Neural progenitor cell (in vitro differentiated cells): Measurements from ENCODE around the gene PODN. TPM values are rescaled to one million over a fixed set of nuclear protein-coding genes. Genes with fewer than 3 reads are reported as not detected.
A peak's percentile ranks its signal among the peaks of the same experiment; 100 is the strongest.

ENCODE experiments used
- DNase-seq: peaks from one replicate; pipeline ENCODE4 v3.0.0-alpha.2; 2016; ENCODE audit warnings: low spot score
- H2AFZ ChIP-seq: fragments of 200-600 bp; sonication (generic); replicated peaks from 2 replicates; pipeline ENCODE4 v1.6.1; 2016; ENCODE audit warnings: antibody characterized with exemption
- H3F3A ChIP-seq: fragments of 200-600 bp; sonication (generic); 2 replicates; pipeline ENCODE4 v1.6.1; 2016; ENCODE audit warnings: antibody characterized with exemption, low read depth
- H3K27ac ChIP-seq: fragments of 200-600 bp; sonication (generic); 2 replicates; pipeline ENCODE4 v1.5.1; 2016; ENCODE audit warnings: mild to moderate bottlenecking
- H3K27me3 ChIP-seq: fragments of 200-600 bp; sonication (generic); 2 replicates; pipeline ENCODE4 v1.6.1; 2016; ENCODE audit warnings: mild to moderate bottlenecking, moderate library complexity
- H3K36me3 ChIP-seq: fragments of 200-600 bp; sonication (generic); 2 replicates; pipeline ENCODE4 v1.5.1; 2016
- H3K4me1 ChIP-seq: fragments of 200-600 bp; sonication (generic); 2 replicates; pipeline ENCODE4 v1.6.1; 2016; ENCODE audit warnings: mixed run types
- H3K4me2 ChIP-seq: fragments of 200-600 bp; sonication (generic); 2 replicates; pipeline ENCODE4 v1.6.1; 2016
- H3K4me3 ChIP-seq: fragments of 200-600 bp; sonication (generic); 2 replicates; pipeline ENCODE4 v1.5.1; 2016
- H3K79me2 ChIP-seq: fragments of 200-600 bp; sonication (generic); 2 replicates; pipeline ENCODE4 v1.6.1; 2016; ENCODE audit warnings: low read depth
- H3K9ac ChIP-seq: fragments of 200-600 bp; sonication (generic); 2 replicates; pipeline ENCODE4 v1.6.1; 2016
- H3K9me3 ChIP-seq: fragments of 200-600 bp; sonication (generic); 2 replicates; pipeline ENCODE4 v1.5.1; 2016; ENCODE audit warnings: low read depth
- H4K20me1 ChIP-seq: fragments of 200-600 bp; sonication (generic); 2 replicates; pipeline ENCODE4 v1.6.1; 2016; ENCODE audit warnings: low read depth
- H3K27ac Mint-ChIP-seq: 3 replicates; pipeline ENCODE4 v1.8.0; 2021; ENCODE audit warnings: mixed read lengths
- H3K27me3 Mint-ChIP-seq: 2 replicates; pipeline ENCODE4 v1.8.0; 2022; ENCODE audit warnings: low read depth, mild to moderate bottlenecking, inconsistent platforms, moderate library complexity, mixed read lengths; ENCODE audit not compliant: insufficient read depth
- H3K36me3 Mint-ChIP-seq: 3 replicates; pipeline ENCODE4 v1.8.0; 2021; ENCODE audit warnings: mixed read lengths
- H3K4me1 Mint-ChIP-seq: 3 replicates; pipeline ENCODE4 v1.8.0; 2021; ENCODE audit warnings: mixed read lengths
- H3K4me3 Mint-ChIP-seq: 3 replicates; pipeline ENCODE4 v1.8.0; 2021; ENCODE audit warnings: mild to moderate bottlenecking, moderate library complexity, mixed read lengths
- H3K9me3 Mint-ChIP-seq: 3 replicates; pipeline ENCODE4 v1.8.0; 2020; ENCODE audit warnings: mixed read lengths
- CTCF ChIP-seq: fragments of 200-600 bp; sonication (generic); IDR thresholded peaks from 2 replicates; pipeline ENCODE4 v1.5.1; 2017; ENCODE audit warnings: antibody characterized with exemption, mild to moderate bottlenecking
- EZH2 ChIP-seq: fragments of 200-600 bp; sonication (generic); IDR thresholded peaks from 2 replicates; pipeline ENCODE4 v1.6.1; 2017; ENCODE audit warnings: antibody characterized with exemption, mild to moderate bottlenecking, moderate library complexity
- EZH2phosphoT487 ChIP-seq: fragments of 200-600 bp; sonication (generic); IDR thresholded peaks from 2 replicates; pipeline ENCODE4 v1.6.1; 2017; ENCODE audit warnings: antibody characterized with exemption
- total RNA-seq: library from RNA; depleted of rRNA; stranded (reverse); fragments of >200 nt; gene quantifications from 2 replicates; pipeline ENCODE4 v1.2.3, GENCODE V29; 2015; ENCODE audit warnings: low replicate concordance

PODN gene
- total RNA-seq, 1 donor from 2014 or later: not detected

- Histone ChIP-seq H3K4me1 (peaks cover 14% of the 10 kb centered on the region), H4K20me1 (no peaks in the 10 kb centered on the region), H3K9me3 (no peaks in the 10 kb centered on the region), H3K27me3 (no peaks in the 10 kb centered on the region), H3F3A (no peaks in the 10 kb centered on the region), H3K27ac (no peak overlapping the region), H3K36me3 (no peaks in the 10 kb centered on the region), H3K9ac (no peak overlapping the region), H2AFZ (no peak overlapping the region), H3K4me3 (no peak overlapping the region), H3K4me2 (no peak overlapping the region), H3K79me2 (no peaks in the 10 kb centered on the region)
- H3K27ac Mint-ChIP-seq: no peak overlapping the region
- no peaks in the 10 kb centered on the region for H3K36me3 Mint-ChIP-seq
- DNase-seq: no peak
- peaks cover 1% of the 10 kb centered on the region for H3K9me3 Mint-ChIP-seq
- peaks cover 31% of the 10 kb centered on the region for H3K27me3 Mint-ChIP-seq
- H3K4me1 Mint-ChIP-seq: peaks cover 19% of the 10 kb centered on the region
- TF ChIP-seq EZH2 (no peak), CTCF (no peak), EZH2phosphoT487 (no peak)
- no peak overlapping the region for H3K4me3 Mint-ChIP-seq
Observed at GRCh38 chr1:53080041-53080440, 18.0 kb downstream of the PODN start.

- no peak overlapping the region for H3K4me3 Mint-ChIP-seq
- no peaks in the 10 kb centered on the region for H3K9me3 Mint-ChIP-seq
- TF ChIP-seq CTCF (no peak), EZH2 (no peak), EZH2phosphoT487 (no peak)
- Histone ChIP-seq H4K20me1 (no peaks in the 10 kb centered on the region), H3K36me3 (no peaks in the 10 kb centered on the region), H3K4me3 (no peak overlapping the region), H3K4me1 (peaks cover 14% of the 10 kb centered on the region), H3K4me2 (no peak overlapping the region), H3K9me3 (no peaks in the 10 kb centered on the region), H3K9ac (no peak overlapping the region), H2AFZ (no peak overlapping the region), H3K27ac (no peak overlapping the region), H3F3A (no peaks in the 10 kb centered on the region), H3K79me2 (no peaks in the 10 kb centered on the region), H3K27me3 (no peaks in the 10 kb centered on the region)
- peaks cover 25% of the 10 kb centered on the region for H3K27me3 Mint-ChIP-seq
- peak overlapping the region; percentile 86 for H3K27ac Mint-ChIP-seq
- peaks cover 14% of the 10 kb centered on the region for H3K4me1 Mint-ChIP-seq
- no peaks in the 10 kb centered on the region for H3K36me3 Mint-ChIP-seq
- no peak for DNase-seq
Observed at GRCh38 chr1:53080769-53081168, 18.8 kb downstream of the PODN start.

GRCh38 chr1:53081384-53082066 is 19.5 kb downstream of the PODN start:
- H3K4me3 Mint-ChIP-seq: no peak overlapping the region
- H3K36me3 Mint-ChIP-seq: no peaks in the 10 kb centered on the region
- no peak overlapping the region for H3K27ac ChIP-seq
- no peaks in the 10 kb centered on the region for H3K36me3 ChIP-seq
- H3K9me3 Mint-ChIP-seq: no peaks in the 10 kb centered on the region
- peaks cover 14% of the 10 kb centered on the region for H3K4me1 Mint-ChIP-seq
- DNase-seq: no peak
- no peaks in the 10 kb centered on the region for H3F3A ChIP-seq
- peaks cover 23% of the 10 kb centered on the region for H3K27me3 Mint-ChIP-seq
- H4K20me1 ChIP-seq: no peaks in the 10 kb centered on the region
- H3K9me3 ChIP-seq: no peaks in the 10 kb centered on the region
- H3K4me2 ChIP-seq: no peak overlapping the region
- no peak for TF ChIP-seq CTCF
- TF ChIP-seq EZH2phosphoT487: no peak
- TF ChIP-seq EZH2: no peak
- H2AFZ ChIP-seq: peak overlapping the region; percentile 35
- H3K27ac Mint-ChIP-seq: peak overlapping the region; percentile 86
- no peak overlapping the region for H3K9ac ChIP-seq
- H3K79me2 ChIP-seq: no peaks in the 10 kb centered on the region
- peaks cover 11% of the 10 kb centered on the region for H3K4me1 ChIP-seq
- H3K27me3 ChIP-seq: no peaks in the 10 kb centered on the region
- H3K4me3 ChIP-seq: no peak overlapping the region
